Dedifferentiated amniotic fluid mesenchymal stem cell (primary cell): ENCODE data around the gene KIAA1755.

Experiments
- DNase-seq: peaks from one replicate; pipeline ENCODE4 v3.0.0-alpha.2; 2016; ENCODE audit errors: extremely low spot score

Gene KIAA1755

GRCh38 chr20:38184101-38184500, 76.4 kb downstream of the KIAA1755 start:
- no peak for DNase-seq

GRCh38 chr20:38181971-38182370, 78.6 kb downstream of the KIAA1755 start:
- DNase-seq, result no peak

GRCh38 chr20:38181207-38181801, 79.2 kb downstream of the KIAA1755 start:
- no peak for DNase-seq

GRCh38 chr20:38180781-38181180, 79.8 kb downstream of the KIAA1755 start:
- DNase-seq, result no peak

- no peak for DNase-seq
Measured at GRCh38 chr20:38179846-38180245, 80.7 kb downstream of the KIAA1755 start.

- DNase-seq, result no peak
Measured at GRCh38 chr20:38178581-38178980, 82.0 kb downstream of the KIAA1755 start.

GRCh38 chr20:38178065-38178491, 82.5 kb downstream of the KIAA1755 start:
- no peak for DNase-seq

- no peak for DNase-seq
Measured at GRCh38 chr20:38177201-38177600, 83.3 kb downstream of the KIAA1755 start.

- DNase-seq, result no peak
Measured at GRCh38 chr20:38175304-38176180, 85.0 kb downstream of the KIAA1755 start.

- DNase-seq, result peak; percentile 88
Measured at GRCh38 chr20:38173237-38174156, 87.0 kb downstream of the KIAA1755 start.

- peak; percentile 35 for DNase-seq
Measured at GRCh38 chr20:38172408-38172807, 88.1 kb downstream of the KIAA1755 start.

- DNase-seq, result no peak
Measured at GRCh38 chr20:38171675-38172043, 88.9 kb downstream of the KIAA1755 start.

- DNase-seq, result no peak
Measured at GRCh38 chr20:38170826-38171674, 89.5 kb downstream of the KIAA1755 start.

GRCh38 chr20:38170219-38170825, 90.2 kb downstream of the KIAA1755 start:
- DNase-seq, result no peak

- no peak for DNase-seq
Measured at GRCh38 chr20:38169636-38170193, 90.8 kb downstream of the KIAA1755 start.

GRCh38 chr20:38168791-38169589, 91.5 kb downstream of the KIAA1755 start:
- DNase-seq, result no peak

- DNase-seq, result no peak
Measured at GRCh38 chr20:38167851-38168760, 92.4 kb downstream of the KIAA1755 start.

- DNase-seq, result no peak
Measured at GRCh38 chr20:38167328-38167850, 93.1 kb downstream of the KIAA1755 start.
